ENCODE data around the gene GPR152. TPM values are rescaled to one million over a fixed set of nuclear protein-coding genes. Genes with fewer than 3 reads are reported as not detected.
A peak's percentile ranks its signal among the peaks of the same experiment; 100 is the strongest.
"Not testable (repeated sequence)": the region's sequence is repeated elsewhere in the genome, so short reads cannot be mapped to it uniquely, and the experiment has no call there.

The GPR152 gene
- total RNA-seq, 1 experiment from 2014 or later: not detected

- DNase-seq (ENCODE audit: low read depth): not testable (repeated sequence)
Measured at GRCh38 chr11:67427364-67427859, 25.1 kb downstream of the GPR152 start.

DNA sequence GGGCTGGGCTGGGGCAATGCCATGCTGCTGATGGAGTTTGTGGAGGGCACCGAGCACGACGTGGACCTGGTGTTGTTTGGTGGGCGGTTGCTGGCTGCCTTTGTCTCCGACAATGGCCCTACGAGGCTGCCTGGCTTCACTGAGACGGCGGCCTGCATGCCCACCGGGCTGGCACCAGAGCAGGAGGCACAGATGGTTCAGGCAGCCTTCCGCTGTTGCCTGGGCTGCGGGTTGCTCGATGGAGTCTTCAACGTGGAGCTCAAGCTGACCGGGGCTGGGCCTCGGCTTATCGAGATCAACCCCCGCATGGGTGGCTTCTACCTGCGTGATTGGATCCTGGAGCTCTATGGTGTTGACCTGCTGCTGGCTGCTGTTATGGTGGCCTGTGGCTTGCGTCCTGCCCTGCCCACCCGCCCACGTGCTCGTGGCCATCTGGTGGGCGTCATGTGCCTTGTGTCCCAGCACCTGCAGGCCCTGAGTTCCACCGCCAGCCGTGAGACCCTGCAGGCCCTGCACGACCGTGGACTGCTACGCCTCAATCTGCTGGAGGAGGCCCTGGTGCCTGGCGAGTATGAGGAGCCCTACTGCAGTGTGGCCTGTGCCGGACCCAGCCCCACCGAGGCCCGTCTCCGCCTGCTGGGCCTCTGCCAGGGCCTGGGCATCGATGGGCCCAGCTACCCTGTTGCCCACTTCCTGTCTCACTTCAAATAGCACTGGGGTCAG lies 28.5 kb downstream of the GPR152 start:
- DNase-seq (ENCODE audit: low read depth): no peak

DNA sequence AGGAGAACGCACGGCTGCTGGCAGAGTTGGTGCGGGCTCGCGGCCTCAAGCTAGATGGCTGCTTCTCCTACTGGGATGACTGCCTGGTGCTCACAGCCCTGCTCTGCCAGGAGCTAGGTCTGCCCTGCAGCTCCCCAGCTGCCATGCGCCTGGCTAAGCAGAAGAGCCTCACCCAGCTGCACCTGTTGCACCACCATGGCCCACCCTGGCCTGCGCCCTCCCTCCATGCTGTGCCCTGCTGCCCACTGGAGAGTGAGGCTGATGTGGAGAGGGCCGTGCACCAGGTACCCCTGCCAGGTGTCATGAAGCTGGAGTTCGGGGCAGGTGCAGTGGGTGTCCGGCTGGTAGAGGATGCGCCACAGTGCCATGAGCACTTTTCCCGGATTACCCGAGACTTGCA lies 29.1 kb downstream of the GPR152 start:
- DNase-seq (ENCODE audit: low read depth): no peak

- peak; percentile 56 for DNase-seq (ENCODE audit: low read depth)
Measured at GRCh38 chr11:67422891-67423290, 29.6 kb downstream of the GPR152 start.

GRCh38 chr11:67421430-67422031 lies 31.0 kb downstream of the GPR152 start:
- DNase-seq (ENCODE audit: low read depth): no peak

- peak; percentile 84 for DNase-seq (ENCODE audit: low read depth)
Measured at GRCh38 chr11:67420646-67421429, 31.7 kb downstream of the GPR152 start.

DNA sequence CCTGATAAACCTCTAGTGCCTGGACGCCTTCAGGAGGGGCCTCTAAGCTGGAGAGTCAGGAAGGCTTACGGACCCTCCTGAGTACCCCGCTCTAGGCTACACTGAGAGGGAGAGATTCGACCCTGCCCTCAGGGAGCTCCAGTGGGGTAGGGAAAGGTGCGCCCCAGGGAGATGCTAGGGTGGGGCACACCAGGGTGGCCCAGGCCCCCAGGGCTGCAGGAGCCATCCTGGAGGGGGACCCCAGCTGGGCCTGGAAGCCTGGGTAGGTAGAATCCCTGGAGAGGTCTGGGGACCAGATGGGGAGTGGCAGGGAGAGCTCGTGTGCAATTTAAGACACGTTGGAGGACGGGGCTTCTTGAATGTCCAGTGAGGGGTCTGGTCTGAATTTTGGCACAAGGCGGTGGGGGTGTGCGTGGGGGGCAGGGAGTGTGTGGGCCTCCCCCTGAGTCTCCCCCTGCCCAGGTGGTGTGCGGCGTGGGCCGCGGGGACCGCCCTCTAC lies 32.3 kb downstream of the GPR152 start:
- DNase-seq (ENCODE audit: low read depth): no peak

GRCh38 chr11:67419325-67420049 lies 33.0 kb downstream of the GPR152 start:
- no peak for DNase-seq (ENCODE audit: low read depth)

- DNase-seq (ENCODE audit: low read depth): no peak
Measured at GRCh38 chr11:67418476-67419281, 33.9 kb downstream of the GPR152 start.

- no peak for DNase-seq (ENCODE audit: low read depth)
Measured at GRCh38 chr11:67417425-67417824, 35.1 kb downstream of the GPR152 start.

- peak; percentile 40 for DNase-seq (ENCODE audit: low read depth)
Measured at GRCh38 chr11:67416416-67417335, 35.9 kb downstream of the GPR152 start.

- DNase-seq (ENCODE audit: low read depth): no peak
Measured at GRCh38 chr11:67415501-67416304, 36.8 kb downstream of the GPR152 start, which contains the start of gene CARNS1. Gene CARNS1 (plus strand): TSS chr11:67415678. CDS start chr11:67416200, 522 bp downstream.

GRCh38 chr11:67413266-67413849 lies 39.2 kb downstream of the GPR152 start:
- no peak for DNase-seq (ENCODE audit: low read depth)

- no peak for DNase-seq (ENCODE audit: low read depth)
Measured at GRCh38 chr11:67412495-67413179, 39.9 kb downstream of the GPR152 start.

DNA sequence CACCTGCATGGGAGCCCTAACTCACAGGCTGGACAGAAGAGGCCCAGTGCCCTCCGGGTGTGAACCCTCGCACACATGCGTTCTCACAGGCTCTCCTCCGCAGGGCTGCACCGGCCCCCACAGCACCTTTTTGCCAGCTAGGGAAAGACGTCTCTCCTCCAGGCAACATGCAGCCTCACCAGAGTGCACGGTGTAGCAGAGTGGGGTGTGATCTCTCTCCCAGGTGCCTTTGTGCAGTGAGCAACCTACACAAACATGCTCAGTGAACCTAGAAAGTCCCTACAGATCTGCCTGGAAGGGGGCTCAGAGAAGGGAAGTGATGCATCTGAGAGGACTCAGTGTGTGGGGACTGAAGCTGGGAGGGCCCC lies 40.8 kb downstream of the GPR152 start:
- DNase-seq (ENCODE audit: low read depth): no peak

GRCh38 chr11:67410984-67411784 lies 41.3 kb downstream of the GPR152 start:
- no peak for DNase-seq (ENCODE audit: low read depth)

GRCh38 chr11:67410369-67410831 lies 42.1 kb downstream of the GPR152 start:
- DNase-seq (ENCODE audit: low read depth): no peak
